HG03064 (cell line): ENCODE results near the gene RAB25.
"Not testable (repeated sequence)": the region's sequence is repeated elsewhere in the genome, so short reads cannot be mapped to it uniquely, and the experiment has no call there.

Source experiments
- ATAC-seq: cut with Tn5 transposase; IDR thresholded peaks from one replicate; pipeline ENCODE4 v1.9.1; 2021; ENCODE audit warnings: low read depth; ENCODE audit not compliant: unreplicated experiment

The RAB25 gene

GRCh38 chr1:156114919-156115513 lies 54.1 kb downstream of the RAB25 start:
- ATAC-seq = no peak

GRCh38 chr1:156115514-156116374 lies 54.8 kb downstream of the RAB25 start:
- no peak for ATAC-seq

GRCh38 chr1:156116731-156117130 lies 55.8 kb downstream of the RAB25 start:
- ATAC-seq = not testable (repeated sequence)

GRCh38 chr1:156117414-156118176 lies 56.6 kb downstream of the RAB25 start:
- no peak for ATAC-seq

- no peak for ATAC-seq
These were observed 57.4 kb downstream of the RAB25 start for GRCh38 chr1:156118177-156118868.

DNA sequence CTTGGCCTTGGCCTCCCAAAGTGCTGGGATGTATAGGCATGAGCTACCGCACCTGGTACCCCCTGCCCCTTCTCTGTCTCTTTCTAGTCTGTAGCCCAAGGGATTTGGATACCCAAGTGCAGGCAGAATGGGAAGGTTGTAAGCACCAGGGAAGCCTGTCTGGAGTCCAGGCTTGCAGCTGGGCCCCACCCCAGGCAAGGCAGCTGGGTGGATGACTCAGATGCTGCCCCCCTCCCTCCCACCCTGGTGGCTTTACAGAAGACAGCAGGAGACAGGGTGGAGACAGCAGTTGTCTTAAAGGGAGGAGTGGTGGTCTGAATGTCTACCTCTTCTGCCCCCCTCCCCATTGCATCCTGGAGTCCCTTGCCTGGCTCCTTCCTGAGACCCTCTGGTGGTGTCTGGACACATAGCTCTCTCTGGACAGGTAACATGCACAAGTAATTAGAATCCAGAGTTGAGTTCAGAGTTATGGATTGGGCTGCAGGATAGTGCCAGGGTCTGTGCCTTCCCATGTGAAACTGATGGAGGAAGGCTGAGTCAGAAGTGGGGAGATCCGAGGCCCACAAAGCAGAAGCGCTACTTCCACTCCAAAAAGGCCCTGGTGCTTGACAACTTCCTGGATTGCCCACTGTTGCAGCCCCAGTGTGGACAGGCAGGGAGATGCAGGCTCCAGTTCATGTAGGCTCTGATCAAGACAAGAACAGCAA lies 58.7 kb downstream of the RAB25 start:
- no peak for ATAC-seq
